ENCODE data around the gene SPTAN1.

SPTAN1 gene

GRCh38 chr9:128611600-128612394, 59.4 kb downstream of the SPTAN1 start:
- Histone ChIP-seq H3K36me3 (replicated peaks; ENCODE audit: insufficient read depth, low read length) (peaks cover 18% of the 10 kb centered on the region), H3F3A (ENCODE audit: insufficient read depth, low read length) (no peaks in the 10 kb centered on the region), H3K9ac (ENCODE audit: low read length) (no peak overlapping the region), H3K27ac (ENCODE audit: low read length) (no peak overlapping the region), H3K4me1 (ENCODE audit: low read length) (no peaks in the 10 kb centered on the region), H3K9me2 (replicated peaks; ENCODE audit: insufficient read depth, low read length) (no peaks in the 10 kb centered on the region), H3K4me2 (ENCODE audit: low read depth, low read length) (no peak overlapping the region), H3K4me3 (ENCODE audit: low read length) (no peak overlapping the region), H3K27me3 (replicated peaks; ENCODE audit: insufficient read depth, low read length) (no peaks in the 10 kb centered on the region), H3K9me3 (replicated peaks; ENCODE audit: insufficient read depth, low read length) (no peaks in the 10 kb centered on the region), H4K20me1 (ENCODE audit: insufficient read depth, low read length) (no peaks in the 10 kb centered on the region), H2AFZ (ENCODE audit: low read length) (no peak overlapping the region), H3K79me2 (ENCODE audit: low read length) (no peaks in the 10 kb centered on the region)
- no peak for DNase-seq
- no peak for TF ChIP-seq EZH2phosphoT487 (IDR thresholded peaks at IDR 0.05; ENCODE audit: low read length)
- TF ChIP-seq CTCF (IDR thresholded peaks at IDR 0.05; ENCODE audit: low read length): no peak
- TF ChIP-seq EZH2 (optimal IDR thresholded peaks at IDR 0.05; ENCODE audit: low read depth, low read length): no peak

GRCh38 chr9:128614728-128615127, 62.3 kb downstream of the SPTAN1 start:
- H2AFZ ChIP-seq (ENCODE audit: low read length): no peak overlapping the region
- H3K9me2 ChIP-seq (replicated peaks; ENCODE audit: insufficient read depth, low read length): no peaks in the 10 kb centered on the region
- H4K20me1 ChIP-seq (ENCODE audit: insufficient read depth, low read length): no peaks in the 10 kb centered on the region
- H3K9me3 ChIP-seq (replicated peaks; ENCODE audit: insufficient read depth, low read length): no peaks in the 10 kb centered on the region
- no peak overlapping the region for H3K4me2 ChIP-seq (ENCODE audit: low read depth, low read length)
- no peaks in the 10 kb centered on the region for H3K27me3 ChIP-seq (replicated peaks; ENCODE audit: insufficient read depth, low read length)
- H3K79me2 ChIP-seq (ENCODE audit: low read length): no peaks in the 10 kb centered on the region
- no peak overlapping the region for H3K9ac ChIP-seq (ENCODE audit: low read length)
- no peak overlapping the region for H3K27ac ChIP-seq (ENCODE audit: low read length)
- no peak overlapping the region for H3K4me3 ChIP-seq (ENCODE audit: low read length)
- no peak for DNase-seq
- no peaks in the 10 kb centered on the region for H3F3A ChIP-seq (ENCODE audit: insufficient read depth, low read length)
- H3K4me1 ChIP-seq (ENCODE audit: low read length): no peaks in the 10 kb centered on the region
- H3K36me3 ChIP-seq (replicated peaks; ENCODE audit: insufficient read depth, low read length): peaks cover 11% of the 10 kb centered on the region; the same call in 1 of the 2 replicates
- no peak for TF ChIP-seq CTCF (IDR thresholded peaks at IDR 0.05; ENCODE audit: low read length)
- no peak for TF ChIP-seq EZH2phosphoT487 (IDR thresholded peaks at IDR 0.05; ENCODE audit: low read length)
- no peak for TF ChIP-seq EZH2 (optimal IDR thresholded peaks at IDR 0.05; ENCODE audit: low read depth, low read length)

- no peak overlapping the region for H3K9ac ChIP-seq (ENCODE audit: low read length)
- H3K4me1 ChIP-seq (ENCODE audit: low read length): no peaks in the 10 kb centered on the region
Observed at GRCh38 chr9:128615571-128615970, 63.2 kb downstream of the SPTAN1 start.

More at GRCh38 chr9:128615571-128615970, 63.2 kb downstream of the SPTAN1 start:
- H2AFZ ChIP-seq (ENCODE audit: low read length): no peak overlapping the region
- no peaks in the 10 kb centered on the region for H3K79me2 ChIP-seq (ENCODE audit: low read length)
- H3K4me3 ChIP-seq (ENCODE audit: low read length): no peak overlapping the region
- H4K20me1 ChIP-seq (ENCODE audit: insufficient read depth, low read length): no peaks in the 10 kb centered on the region
- TF ChIP-seq EZH2 (optimal IDR thresholded peaks at IDR 0.05; ENCODE audit: low read depth, low read length): no peak
- TF ChIP-seq CTCF (IDR thresholded peaks at IDR 0.05; ENCODE audit: low read length): no peak
- no peak for TF ChIP-seq EZH2phosphoT487 (IDR thresholded peaks at IDR 0.05; ENCODE audit: low read length)
- no peaks in the 10 kb centered on the region for H3K9me2 ChIP-seq (replicated peaks; ENCODE audit: insufficient read depth, low read length)
- DNase-seq: no peak
- H3F3A ChIP-seq (ENCODE audit: insufficient read depth, low read length): no peaks in the 10 kb centered on the region
- H3K27me3 ChIP-seq (replicated peaks; ENCODE audit: insufficient read depth, low read length): no peaks in the 10 kb centered on the region
- H3K36me3 ChIP-seq (replicated peaks; ENCODE audit: insufficient read depth, low read length): peaks cover 12% of the 10 kb centered on the region; the same call in 1 of the 2 replicates
- H3K27ac ChIP-seq (ENCODE audit: low read length): no peak overlapping the region
- no peaks in the 10 kb centered on the region for H3K9me3 ChIP-seq (replicated peaks; ENCODE audit: insufficient read depth, low read length)
- no peak overlapping the region for H3K4me2 ChIP-seq (ENCODE audit: low read depth, low read length)
